Activated gamma-delta T cell treated with anti-CD3 and anti-CD28 coated beads, Interleukin-2, amount 50 U/mL, for 16 hours (primary cell): ENCODE measurements around the gene PGS1.

Experiments used
- DNase-seq: peaks from one replicate; pipeline ENCODE4 v3.0.0-alpha.2; 2020; ENCODE audit warnings: low read depth

PGS1 gene

DNA sequence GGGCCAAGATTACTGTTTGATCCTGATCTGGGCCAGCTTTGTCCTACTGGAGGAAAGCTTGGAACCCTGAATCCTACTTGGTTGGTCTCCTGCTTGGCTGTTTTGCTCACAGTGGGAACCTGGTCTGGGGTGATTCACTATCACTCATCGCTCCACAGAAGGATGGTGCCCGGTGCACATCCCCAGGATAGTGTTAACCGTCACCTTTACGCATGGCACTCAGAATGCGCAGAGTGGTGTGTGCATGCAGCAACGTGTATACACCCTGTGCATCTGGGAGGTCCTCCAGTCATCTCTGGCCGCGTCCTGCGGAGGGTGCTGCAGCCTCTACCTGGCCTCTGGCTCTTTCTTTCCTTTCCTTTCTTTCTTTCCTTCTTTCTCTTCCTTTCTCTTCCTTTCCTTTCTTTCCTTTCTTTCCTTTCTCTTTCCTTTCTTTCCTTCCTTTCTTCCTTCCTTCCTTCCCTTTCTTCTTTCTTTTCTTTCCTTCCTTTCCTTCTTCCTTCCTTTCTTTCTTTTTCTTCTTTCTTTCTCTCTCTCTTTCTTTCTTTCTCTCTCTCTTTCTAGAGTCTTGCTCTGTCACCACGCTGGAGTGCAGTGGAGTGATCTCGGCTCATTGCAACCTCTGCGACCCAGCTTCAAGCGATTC, 31.7 kb upstream of the PGS1 start:
- DNase-seq: no peak

DNA sequence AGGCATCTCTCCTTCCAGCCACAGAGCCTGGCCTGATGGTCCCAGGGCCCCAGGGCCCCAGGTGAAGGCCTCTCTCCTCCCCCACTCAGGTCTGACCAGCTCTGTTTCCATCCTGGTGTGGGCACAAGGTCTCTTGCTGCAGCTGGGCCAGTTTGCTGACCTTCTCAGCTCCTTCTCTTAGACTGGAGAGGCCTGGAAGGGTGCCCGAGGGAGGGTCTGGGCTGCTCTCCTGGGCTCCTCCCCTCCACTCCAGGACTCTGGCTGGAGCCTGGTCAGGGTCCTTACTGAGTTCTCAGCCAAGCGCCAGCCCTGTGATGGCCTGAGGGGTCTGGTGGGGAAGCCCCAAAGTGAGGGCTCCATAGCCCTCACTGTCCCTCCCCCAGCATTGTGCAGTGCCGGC, 31.0 kb upstream of the PGS1 start:
- no peak for DNase-seq

DNA sequence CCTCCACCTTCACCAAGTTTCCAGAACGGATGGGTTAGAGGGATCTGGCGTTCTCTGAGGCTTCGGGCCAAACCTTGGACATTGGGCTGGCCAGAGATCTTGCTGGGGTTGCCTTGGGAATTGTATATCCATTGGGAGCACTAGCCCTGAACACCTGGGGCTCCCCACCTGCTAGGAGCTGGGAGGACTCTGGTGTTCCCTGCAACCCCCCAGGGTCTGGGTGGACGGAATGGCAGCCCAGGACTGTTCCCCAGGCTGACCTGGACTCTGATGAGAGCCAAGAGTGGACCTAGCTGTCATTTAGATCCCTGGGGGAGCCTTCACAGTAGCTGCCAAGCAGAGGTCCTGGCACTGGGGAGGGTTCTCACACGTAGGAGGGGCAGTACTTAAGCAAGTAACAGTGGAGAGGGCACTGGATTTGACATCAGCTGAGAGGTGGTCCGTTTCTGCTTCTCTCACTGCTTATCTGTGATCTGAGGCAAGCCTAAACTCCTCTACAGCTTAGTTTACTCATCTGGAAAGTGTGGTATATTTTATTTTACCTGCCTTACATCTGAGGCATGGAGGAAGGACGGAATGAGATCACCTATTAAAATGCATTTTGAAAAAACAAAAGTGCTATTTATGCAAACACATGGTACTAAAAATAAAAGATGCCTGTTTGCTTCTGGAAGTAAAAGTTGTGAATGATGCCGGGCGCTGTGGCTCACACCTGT, 30.2 kb upstream of the PGS1 start:
- no peak for DNase-seq

DNA sequence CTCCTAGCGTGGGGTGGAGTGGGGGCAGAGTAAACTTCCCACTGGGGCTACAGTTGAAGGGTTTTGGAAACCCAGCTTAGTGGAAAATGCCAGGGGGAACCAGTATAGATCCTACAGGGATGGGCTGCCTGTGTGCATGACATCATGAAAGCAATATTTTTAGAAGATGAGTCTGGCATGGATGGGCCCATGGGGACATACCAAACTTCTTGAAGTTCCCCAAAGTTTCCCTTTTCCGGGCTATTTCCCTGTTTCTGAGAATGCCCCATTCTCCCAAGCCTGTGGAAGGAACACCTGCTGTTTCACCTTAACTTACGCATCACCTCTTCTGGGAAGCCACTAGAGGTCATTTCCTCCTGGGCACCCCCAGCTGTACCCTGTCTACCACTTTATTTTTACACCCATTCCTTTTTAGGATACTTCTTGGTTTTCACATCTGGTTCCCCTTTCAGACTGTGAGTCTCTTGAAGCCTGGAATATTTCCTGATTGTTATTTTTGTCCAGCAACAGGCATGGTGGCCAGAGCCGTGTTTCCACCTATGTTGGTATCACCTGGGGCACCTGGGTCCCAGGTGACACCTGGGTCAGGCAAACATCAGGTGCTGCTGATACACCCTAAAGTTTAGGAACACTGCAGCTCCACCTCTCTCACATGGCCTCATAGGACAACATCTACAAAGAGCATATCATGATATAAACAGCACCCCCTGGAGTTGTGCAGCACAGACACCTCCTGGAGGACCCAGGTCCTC, 28.4 kb upstream of the PGS1 start:
- DNase-seq: no peak

DNA sequence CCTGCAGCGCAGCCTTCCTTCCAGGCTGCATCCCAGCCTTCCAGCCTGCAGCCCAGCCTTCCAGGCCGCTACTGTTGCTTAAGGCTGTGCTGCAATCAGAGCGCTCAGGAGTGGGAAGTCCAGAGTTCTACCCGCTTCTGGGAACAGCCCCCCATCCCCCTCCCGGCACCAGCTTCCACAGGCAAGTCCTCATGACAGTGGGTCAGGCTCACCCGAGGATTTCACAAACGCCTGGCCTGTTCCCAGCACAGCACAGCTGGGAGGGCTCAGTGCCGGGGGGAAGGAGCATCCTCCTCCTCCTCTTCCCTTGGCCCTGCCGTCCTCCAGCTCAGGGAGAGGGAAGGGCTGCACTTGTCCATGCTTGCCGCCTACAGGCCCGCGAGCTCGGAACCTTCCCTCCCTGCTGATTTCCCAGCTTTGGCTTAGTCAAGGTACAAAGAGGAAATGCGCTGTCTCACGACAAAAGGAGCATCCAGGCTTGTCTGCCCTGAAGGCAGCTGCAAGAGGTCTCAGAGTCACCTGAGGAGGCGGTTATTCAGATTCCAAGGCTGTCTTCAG, 26.9 kb upstream of the PGS1 start:
- no peak for DNase-seq

DNA sequence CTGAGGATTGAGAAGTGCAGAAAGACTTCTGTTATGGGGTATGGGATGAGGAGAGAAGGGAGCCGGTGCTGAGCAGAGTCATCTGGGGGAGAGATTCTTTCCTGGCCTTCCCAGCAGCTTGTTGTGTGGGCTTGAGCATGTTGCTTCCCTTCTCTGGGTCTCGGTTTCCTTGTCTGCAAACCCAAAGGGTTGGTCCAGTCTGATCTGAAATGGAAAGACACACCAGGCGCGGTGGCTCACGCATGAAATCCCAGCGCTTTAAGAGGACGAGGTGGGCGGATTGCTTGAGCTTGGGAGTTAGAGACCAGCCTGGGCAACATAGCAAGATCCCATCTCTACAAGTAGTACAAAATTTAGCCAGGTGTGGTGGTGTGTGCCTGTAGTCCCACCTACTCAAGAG, 24.6 kb upstream of the PGS1 start:
- no peak for DNase-seq

DNA sequence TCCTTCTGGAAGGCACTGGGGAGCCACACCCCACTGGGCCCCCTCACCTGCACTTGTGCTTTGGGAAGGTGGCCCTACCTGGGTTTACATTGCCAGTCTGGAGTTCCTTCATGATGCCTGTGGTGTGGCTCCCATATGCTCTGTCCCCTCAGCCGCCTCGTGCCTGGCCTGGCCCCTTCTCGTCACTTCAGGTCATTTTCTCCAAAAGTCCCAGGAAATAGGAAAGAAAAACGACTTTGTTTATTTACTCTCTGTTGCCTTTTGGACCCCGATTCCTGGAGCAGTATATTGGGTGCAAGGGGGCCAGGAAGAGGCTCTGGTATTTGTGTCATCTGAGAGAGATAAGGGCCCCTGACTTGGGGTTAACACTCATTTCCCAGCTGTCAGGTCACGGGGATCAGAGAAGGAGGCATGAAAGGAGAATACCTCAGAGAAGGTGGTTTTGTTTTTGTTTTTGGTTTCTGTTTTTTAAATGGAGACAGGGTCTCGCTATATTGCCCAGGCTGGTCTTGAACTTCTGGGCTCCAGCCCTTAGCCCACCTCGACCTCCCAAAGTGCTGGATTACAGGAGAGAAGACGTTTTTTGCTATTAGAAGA, 23.3 kb upstream of the PGS1 start:
- peak; percentile 30 for DNase-seq

DNA sequence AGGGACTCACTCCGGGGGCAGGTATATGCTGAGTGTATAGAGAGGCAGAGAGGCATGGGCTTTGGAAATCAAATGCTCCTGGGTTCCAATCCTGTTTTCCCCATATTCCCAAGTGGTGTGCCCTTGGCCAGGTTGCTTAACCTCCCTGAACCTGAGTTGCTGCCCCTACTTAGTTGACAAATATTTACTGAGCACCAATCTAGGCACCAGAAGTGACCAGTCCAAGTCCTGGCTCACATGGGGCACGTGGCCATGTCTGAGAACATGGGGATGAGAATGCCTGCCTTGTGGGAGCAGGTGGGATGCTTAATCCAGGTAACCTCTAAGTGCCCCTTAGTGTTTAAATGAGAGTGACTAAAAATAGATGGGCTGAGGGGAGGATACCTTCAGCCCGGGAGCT, 22.7 kb upstream of the PGS1 start:
- no peak for DNase-seq

DNA sequence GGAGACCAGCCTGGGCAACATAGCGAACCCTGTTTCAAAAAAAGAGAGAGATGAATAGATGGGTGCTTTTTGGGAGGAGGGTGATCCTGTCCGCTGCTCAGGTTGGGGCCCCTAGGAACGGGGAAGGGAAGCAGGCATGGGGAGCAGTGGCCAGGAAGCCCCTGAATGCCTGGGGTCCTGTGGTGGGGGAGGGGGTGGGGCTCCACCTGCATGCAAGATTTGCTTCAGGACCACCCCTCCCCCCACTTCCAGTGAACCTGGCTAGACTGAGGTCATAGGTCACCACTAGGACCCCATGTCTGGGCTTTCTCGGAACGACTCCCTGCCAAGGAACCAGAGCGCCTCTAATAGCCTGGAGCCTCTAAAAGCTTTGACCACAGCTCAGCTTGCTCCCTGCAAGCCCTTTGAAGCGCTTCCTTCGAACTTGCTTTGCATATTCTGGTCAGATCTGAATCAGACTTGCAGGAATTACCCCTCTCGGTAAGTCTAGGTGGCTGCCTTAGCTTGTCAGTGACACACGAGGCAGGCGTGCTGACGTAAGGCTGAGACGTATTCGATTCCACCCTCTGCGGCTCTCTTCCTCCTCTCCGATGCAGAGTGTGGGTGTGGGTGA, 22.2 kb upstream of the PGS1 start:
- peak; percentile 82 for DNase-seq

DNA sequence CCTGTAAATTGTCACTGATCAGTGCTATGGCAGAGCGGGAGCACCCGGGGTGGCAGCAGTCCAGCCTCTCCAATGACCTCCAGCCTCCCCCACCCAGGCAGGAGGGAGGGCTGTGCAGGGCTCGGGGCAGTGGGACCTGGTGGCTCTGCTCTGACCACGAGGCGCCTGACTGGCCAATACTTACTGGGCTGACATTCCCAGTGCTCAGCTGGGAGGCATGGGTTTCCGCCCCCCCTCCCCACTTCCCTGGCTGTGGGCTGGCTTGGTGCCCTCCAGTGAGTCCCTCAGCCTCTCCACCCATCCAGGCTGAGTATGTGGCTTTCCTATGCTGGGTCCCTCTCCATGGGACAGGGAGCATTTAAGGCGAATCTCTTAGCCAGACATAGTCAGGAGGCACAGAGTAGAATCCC, 21.3 kb upstream of the PGS1 start:
- no peak for DNase-seq

DNA sequence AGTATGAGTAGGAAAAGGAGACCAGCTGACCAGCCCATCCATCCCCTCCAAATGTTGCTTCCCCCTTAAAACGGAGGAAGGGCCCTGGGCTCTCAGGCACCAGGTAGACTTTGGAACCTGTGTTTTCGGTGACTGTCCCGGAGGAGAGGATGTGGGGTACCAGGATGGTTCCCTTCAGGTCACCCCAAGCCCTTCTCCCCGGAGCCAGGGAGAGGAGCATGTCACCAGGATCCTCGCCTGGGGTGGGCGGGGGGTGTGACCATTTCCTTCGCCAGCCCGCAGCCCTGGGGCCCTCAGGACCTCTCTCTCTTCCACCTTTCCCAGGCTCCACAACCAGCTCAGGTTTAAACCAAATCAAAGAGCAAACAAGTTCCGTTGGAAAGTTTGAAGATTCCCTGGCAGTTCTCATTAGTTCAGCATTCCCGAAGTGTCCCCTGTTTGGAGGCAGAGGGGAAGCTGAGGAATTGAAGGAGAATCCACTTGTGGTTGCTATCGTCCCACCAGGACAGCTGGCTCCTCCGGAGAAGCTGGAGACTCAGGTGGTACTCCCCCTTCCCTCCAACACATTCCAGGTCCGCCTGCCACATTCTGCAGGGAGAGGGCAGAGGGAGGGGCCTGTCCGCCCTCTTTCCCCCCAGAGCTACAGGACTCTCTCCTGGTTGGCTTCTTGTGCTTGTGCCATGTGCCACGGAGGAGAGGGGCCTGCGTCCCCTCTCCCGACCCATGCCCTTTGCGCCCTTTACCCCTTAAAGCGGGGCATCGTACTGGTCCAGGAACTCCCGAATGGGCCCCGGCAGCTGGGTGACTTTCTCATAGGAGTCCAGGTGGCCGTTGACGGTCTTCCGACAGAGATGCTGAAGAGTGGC, 20.5 kb upstream of the PGS1 start:
- no peak for DNase-seq

DNA sequence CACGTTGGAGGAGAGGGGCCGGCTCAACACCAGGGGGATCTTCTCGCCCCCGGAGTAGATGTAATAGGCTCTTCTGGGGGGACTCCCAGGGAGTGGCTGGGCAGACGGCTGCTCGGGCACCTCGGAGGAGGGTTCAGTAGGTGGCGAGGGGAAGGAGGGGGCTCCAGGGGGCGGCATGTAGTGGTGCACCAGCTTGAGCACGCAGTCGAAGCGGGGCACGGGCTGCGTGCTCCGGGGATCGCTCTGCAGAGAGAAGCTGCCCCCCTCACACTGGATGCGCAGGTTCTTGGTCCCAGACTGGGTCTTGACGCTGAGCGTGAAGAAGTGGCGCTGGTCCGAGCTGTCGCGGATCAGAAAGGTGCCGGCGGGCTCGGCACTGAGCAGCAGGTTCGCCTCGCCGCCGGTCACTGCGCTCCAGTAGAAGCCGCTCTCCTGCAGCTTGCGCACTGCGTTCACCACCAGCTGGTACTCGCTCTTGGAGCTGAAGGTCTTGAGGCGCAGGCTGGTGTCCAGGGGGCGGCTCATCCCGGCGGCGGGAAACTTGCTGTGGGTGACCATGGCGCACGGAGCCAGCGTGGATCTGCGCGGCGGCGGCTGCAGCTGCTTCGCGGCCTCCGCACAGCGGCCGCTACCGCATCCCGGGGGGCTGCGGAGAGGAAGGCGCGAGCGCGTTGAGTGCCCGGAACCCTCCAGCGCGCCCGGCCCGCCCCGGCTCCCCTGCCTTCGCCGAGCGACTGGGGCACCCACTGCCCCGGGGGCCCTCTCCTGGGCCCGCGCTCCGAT, 19.7 kb upstream of the PGS1 start:
- DNase-seq: no peak

DNA sequence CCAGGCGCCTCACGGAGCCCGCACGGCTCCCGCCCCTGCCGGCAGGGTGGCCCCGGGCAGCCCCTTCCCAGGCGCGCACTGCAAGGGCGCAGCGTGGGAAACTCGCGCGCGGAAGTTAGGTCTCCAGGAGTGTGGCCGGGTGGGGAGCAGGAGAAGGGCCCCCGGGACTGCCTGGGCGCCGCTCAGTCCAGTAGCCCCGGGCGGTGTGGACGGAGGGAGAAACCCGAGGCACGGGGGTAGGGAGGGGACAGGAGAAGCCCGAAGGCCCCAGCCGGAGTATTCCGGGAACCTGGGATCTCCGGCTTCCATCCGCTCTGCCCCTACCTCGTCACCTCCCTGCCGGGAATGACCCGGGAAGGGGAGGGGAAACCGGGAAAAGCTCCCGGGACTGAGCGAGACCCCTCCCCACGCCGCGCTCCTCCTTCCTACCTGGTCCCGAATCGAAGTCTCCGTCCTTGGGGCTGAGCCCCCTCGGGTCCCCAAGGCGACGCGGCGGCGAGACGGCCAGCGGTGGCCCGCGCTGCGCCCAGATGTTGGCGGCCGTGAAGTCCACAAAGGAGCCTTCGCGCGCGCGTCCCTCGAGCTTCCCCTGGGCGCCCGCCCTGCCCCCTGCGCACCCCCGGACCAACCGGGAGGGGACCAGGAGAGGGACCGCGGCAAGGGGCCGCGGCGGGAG, 19.0 kb upstream of the PGS1 start:
- peak; percentile 9 for DNase-seq

DNA sequence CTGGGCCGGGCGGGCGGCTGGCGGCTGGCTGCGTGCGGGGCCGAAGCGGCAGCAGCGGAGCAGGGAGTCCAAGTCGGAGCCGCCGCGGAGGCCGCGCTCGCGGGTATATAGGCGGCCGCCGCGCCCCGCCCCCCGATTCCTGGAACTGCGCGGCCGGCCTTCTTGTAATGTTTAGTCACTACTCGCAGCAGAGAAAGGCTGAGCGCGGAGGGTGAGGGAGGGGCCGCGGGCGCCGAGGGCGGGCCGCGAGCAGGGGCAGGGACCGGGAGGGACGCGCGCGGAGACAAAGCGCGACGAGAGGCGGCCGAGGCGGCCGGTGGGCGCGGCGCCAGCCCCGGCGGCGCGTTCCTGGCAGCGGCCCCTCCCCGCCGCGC, 18.5 kb upstream of the PGS1 start, which contains the start of gene SOCS3:
Gene SOCS3, minus strand, starts transcription at position 81 of the 374 bp plus-strand sequence. CDS start 982 bp downstream, outside the sequence.
- DNase-seq: peak; percentile 94

DNA sequence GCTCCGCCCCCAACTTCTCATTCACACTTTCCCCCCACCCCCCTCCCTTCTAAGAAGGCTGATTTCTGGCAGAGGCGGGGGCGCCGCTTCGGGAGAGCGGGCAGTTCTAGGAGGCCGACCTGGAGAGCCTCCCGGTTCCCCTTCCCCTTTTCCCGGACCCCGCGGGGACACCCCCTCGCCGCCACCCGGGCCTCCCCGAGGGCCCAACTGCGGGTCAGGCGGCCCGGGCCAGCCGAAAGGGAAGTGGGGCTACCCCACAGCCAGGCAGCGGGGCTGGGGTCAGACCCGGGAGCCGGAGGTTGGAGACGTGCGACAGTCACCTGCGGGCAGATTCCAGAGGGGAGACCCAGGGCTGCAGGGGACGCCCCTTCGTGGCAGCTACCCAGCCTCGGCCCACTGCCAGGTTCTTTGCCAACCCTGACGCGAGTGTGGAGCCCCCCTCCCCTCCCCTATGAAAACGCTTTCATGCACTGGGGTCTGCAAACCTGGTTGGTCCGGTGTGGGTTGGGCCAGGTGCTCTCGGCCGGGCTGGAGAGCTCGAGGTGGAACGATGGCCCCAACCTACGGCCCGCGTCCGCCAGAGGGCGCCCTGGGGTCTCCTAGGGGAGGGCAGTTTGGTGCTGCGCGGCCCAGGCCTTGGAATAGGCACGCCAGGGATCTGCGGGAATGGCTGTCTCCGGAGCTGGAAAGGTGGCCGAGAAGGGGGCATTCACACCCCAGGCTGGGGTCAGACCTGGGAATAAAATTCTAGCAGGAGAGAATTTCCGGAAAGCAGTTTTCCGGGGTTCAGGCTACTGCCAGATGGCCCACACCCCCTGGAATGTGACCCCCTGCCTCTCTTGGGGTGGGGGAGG, 17.9 kb upstream of the PGS1 start:
- DNase-seq: peak; percentile 88

DNA sequence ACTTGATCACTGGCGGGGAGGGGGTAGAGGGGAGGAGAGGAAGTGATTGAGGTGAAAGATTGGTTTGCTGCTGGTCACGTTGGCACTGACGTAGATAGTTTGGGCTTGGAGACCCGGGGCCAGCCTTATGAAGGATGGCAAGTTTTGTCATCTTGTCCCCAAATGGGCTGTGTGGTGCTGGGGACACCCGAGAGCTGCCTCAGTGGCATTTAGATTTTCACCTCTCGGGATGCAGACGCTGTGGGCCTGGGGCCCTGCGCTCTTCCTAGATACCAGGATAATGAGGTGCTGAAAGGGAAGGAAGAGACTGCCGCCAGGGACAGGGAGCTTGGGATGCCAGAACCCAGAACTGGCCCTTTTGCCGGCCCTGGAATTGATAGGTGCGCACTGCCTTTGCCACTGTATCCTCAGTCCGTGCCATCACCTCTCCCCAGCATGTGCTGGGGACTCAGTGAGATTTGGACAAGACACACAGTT, 17.2 kb upstream of the PGS1 start:
- DNase-seq: no peak

DNA sequence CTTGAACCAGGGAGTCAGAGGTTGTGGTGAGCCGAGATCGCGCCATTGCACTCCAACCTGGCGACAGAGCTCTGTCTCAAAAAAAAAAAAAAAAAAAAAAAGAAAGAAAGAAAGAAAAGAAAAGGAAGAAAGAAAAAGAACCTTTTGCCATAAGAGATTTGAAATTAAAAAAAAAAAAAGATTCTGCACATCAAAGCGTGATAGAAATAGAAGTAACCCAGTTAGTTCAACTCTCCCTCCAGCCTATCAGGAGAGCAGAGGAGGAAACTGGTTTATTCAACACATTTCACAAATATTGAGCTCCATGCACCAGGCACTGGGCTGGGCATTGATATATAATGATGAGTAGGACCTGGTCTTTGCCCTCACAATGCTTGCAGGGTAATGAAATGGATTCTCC, 16.2 kb upstream of the PGS1 start:
- DNase-seq: no peak

DNA sequence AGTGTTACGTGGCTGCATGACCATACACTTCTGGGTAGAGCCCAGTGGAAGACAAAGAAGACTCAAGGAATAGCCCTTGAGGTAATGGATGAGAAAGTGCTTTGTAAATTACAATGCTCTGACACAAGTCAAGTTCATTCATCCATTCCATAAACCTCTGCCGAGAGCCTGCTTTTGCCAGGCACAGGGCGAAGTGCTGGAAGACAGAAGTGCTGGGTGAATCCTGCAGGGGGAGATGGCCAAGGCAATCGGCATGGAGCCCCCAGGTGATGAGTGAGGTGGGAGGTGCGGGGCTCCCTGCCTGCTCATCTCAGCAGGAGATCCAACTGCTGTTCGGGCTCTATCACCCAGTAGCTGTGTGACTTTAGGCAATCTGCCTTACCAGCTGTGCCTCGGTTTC, 15.8 kb upstream of the PGS1 start:
- no peak for DNase-seq
